Measurements from ENCODE around the gene LTBP1. TPM values are rescaled to one million over a fixed set of nuclear protein-coding genes. Genes with fewer than 3 reads are reported as not detected.

The LTBP1 gene
- total RNA-seq, 2 experiments from 2014 or later, result 61.1 to 82.6 TPM

DNA sequence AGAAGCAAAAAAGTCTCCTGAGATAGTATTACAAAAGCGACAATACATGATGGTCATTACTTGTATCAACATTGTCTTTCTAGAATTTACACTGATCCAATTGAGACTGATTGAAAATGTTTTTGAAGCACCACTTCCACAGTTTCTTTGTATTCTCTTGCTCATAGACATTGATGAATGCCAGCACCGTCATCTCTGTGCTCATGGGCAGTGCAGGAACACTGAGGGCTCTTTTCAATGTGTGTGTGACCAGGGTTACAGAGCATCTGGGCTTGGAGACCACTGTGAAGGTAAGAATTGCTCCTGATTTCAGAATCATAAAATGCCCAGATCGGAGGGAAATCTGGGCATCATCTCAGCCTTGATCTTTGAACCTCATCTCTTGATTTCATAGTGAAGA is 354.6 kb downstream of the LTBP1 start:
- H4K20me1 ChIP-seq (ENCODE audit: insufficient read depth, low read length), result no peaks in the 10 kb centered on the region
- no peak for DNase-seq (ENCODE audit: low spot score)
- TF ChIP-seq, protein P1, sequence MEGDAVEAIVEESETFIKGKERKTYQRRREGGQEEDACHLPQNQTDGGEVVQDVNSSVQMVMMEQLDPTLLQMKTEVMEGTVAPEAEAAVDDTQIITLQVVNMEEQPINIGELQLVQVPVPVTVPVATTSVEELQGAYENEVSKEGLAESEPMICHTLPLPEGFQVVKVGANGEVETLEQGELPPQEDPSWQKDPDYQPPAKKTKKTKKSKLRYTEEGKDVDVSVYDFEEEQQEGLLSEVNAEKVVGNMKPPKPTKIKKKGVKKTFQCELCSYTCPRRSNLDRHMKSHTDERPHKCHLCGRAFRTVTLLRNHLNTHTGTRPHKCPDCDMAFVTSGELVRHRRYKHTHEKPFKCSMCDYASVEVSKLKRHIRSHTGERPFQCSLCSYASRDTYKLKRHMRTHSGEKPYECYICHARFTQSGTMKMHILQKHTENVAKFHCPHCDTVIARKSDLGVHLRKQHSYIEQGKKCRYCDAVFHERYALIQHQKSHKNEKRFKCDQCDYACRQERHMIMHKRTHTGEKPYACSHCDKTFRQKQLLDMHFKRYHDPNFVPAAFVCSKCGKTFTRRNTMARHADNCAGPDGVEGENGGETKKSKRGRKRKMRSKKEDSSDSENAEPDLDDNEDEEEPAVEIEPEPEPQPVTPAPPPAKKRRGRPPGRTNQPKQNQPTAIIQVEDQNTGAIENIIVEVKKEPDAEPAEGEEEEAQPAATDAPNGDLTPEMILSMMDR (conservative IDR thresholded peaks at IDR 0.05; ENCODE audit: low read length), result no peak
- no peak for TF ChIP-seq EZH2phosphoT487 (IDR thresholded peaks at IDR 0.05; ENCODE audit: borderline replicate concordance, low read depth, low read length)
- no peak overlapping the region for H3K4me2 ChIP-seq (ENCODE audit: low read length)
- H3K4me3 ChIP-seq (ENCODE audit: low read depth, low read length, poor library complexity, severe bottlenecking), result no peak overlapping the region
- no TSS peak for BruUV-seq (replicated peaks)
- intact Hi-C loops (cut with micrococcal nuclease; ENCODE audit: unreplicated experiment), result no loop called here
- no peaks in the 10 kb centered on the region for H3K79me2 ChIP-seq (ENCODE audit: insufficient read depth, low read depth, low read length)
- peaks cover 74% of the 10 kb centered on the region for H3K36me3 ChIP-seq (ENCODE audit: insufficient read depth, low read length)
- no peaks in the 10 kb centered on the region for H3K9me3 ChIP-seq (ENCODE audit: low read length)
- ChIA-PET POLR2A (no interaction called here), CTCF (ENCODE audit: unreplicated experiment) (no interaction called here)
- H3K4me1 ChIP-seq (ENCODE audit: insufficient read depth, low read length, poor library complexity, severe bottlenecking), result no peaks in the 10 kb centered on the region
- H3K9me2 ChIP-seq (ENCODE audit: insufficient read depth, low read length), result no peaks in the 10 kb centered on the region
- H3K27ac ChIP-seq (ENCODE audit: low read depth, low read length, poor library complexity, severe bottlenecking), result no peak overlapping the region
- H2AFZ ChIP-seq (ENCODE audit: low read length), result no peak overlapping the region

DNA sequence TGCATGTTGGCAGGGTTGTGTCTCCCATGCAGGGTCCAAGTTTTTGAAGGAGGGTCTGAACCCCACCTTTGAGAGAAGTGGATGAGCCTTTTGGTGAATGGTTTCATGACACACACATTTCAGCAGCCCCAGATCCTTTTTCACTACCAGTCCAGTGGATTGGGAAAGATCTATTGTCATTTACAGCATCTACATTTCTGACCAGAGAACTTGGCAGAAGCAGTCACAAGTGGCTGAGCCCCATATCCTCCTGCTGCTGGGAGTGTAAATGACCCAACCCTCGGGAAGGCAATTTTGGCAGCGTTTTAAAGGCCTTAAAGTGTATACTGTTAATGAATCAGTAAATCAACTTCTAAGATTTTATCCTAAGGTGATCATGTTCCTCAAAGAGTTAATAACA is 355.6 kb downstream of the LTBP1 start:
- H4K20me1 ChIP-seq (ENCODE audit: insufficient read depth, low read length), result no peaks in the 10 kb centered on the region
- no peaks in the 10 kb centered on the region for H3K4me1 ChIP-seq (ENCODE audit: insufficient read depth, low read length, poor library complexity, severe bottlenecking)
- TF ChIP-seq, protein P1 (conservative IDR thresholded peaks at IDR 0.05; ENCODE audit: low read length), result no peak
- TF ChIP-seq EZH2phosphoT487 (IDR thresholded peaks at IDR 0.05; ENCODE audit: borderline replicate concordance, low read depth, low read length), result no peak
- H3K4me3 ChIP-seq (ENCODE audit: low read depth, low read length, poor library complexity, severe bottlenecking), result no peak overlapping the region
- intact Hi-C loops (cut with micrococcal nuclease; ENCODE audit: unreplicated experiment), result no loop called here
- POLR2A ChIA-PET, result no interaction called here
- H3K27ac ChIP-seq (ENCODE audit: low read depth, low read length, poor library complexity, severe bottlenecking), result no peak overlapping the region
- BruUV-seq (replicated peaks), result no TSS peak
- no peaks in the 10 kb centered on the region for H3K79me2 ChIP-seq (ENCODE audit: insufficient read depth, low read depth, low read length)
- DNase-seq (ENCODE audit: low spot score), result no peak
- H3K36me3 ChIP-seq (ENCODE audit: insufficient read depth, low read length), result peaks cover 72% of the 10 kb centered on the region
- no peaks in the 10 kb centered on the region for H3K9me3 ChIP-seq (ENCODE audit: low read length)
- no peak overlapping the region for H3K4me2 ChIP-seq (ENCODE audit: low read length)
- H3K9me2 ChIP-seq (ENCODE audit: insufficient read depth, low read length), result no peaks in the 10 kb centered on the region
- H2AFZ ChIP-seq (ENCODE audit: low read length), result no peak overlapping the region
- CTCF ChIA-PET (ENCODE audit: unreplicated experiment), result no interaction called here

DNA sequence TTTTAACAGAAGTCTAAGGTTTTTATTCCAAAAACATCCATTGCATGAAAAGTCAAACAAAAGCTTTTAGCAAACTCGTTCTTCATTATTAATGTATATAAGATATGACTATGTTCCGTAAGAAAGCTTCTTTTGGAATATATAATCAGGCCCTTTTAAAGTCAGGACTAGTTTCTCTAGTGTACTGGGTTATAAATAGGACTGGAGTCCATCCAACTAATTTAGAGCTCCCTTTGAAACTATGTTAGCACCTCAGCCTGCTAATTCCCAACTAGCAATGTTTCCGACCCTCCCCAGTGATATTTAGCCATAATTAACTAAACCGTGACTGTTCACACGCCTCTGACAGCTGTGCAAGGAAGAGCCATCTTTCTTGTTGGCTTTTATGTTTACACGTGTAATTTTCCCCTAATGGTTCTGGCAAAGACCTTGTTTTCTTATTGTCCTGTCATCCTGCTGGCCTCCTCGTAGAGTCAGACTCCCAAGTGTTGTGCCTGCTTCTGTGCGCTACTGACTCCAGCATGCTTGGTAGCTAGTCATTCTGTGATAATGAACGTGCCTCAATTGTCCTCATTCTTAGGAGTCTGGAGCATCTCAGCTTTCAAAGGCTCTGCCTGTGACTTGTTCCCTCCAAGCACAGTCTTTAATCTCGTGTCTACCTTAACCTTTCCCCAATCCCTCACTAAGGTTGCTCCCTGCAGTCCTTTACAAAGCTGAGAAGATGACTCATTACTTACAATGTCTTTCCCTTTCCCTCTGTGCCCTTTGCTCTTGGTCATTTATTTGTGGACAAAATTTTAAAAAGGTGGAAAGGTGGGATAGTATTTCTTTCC is 357.5 kb downstream of the LTBP1 start:
- no peak overlapping the region for H3K4me3 ChIP-seq (ENCODE audit: low read depth, low read length, poor library complexity, severe bottlenecking)
- H3K4me1 ChIP-seq (ENCODE audit: insufficient read depth, low read length, poor library complexity, severe bottlenecking), result no peaks in the 10 kb centered on the region
- no peaks in the 10 kb centered on the region for H3K9me3 ChIP-seq (ENCODE audit: low read length)
- no peaks in the 10 kb centered on the region for H3K79me2 ChIP-seq (ENCODE audit: insufficient read depth, low read depth, low read length)
- no peak overlapping the region for H3K4me2 ChIP-seq (ENCODE audit: low read length)
- DNase-seq (ENCODE audit: low spot score), result no peak
- intact Hi-C loops (cut with micrococcal nuclease; ENCODE audit: unreplicated experiment), result no loop called here
- CTCF ChIA-PET (ENCODE audit: unreplicated experiment), result no interaction called here
- H4K20me1 ChIP-seq (ENCODE audit: insufficient read depth, low read length), result no peaks in the 10 kb centered on the region
- no TSS peak for BruUV-seq (replicated peaks)
- no peak for TF ChIP-seq EZH2phosphoT487 (IDR thresholded peaks at IDR 0.05; ENCODE audit: borderline replicate concordance, low read depth, low read length)
- no peak overlapping the region for H2AFZ ChIP-seq (ENCODE audit: low read length)
- peaks cover 63% of the 10 kb centered on the region for H3K36me3 ChIP-seq (ENCODE audit: insufficient read depth, low read length)
- H3K27ac ChIP-seq (ENCODE audit: low read depth, low read length, poor library complexity, severe bottlenecking), result no peak overlapping the region
- H3K9me2 ChIP-seq (ENCODE audit: insufficient read depth, low read length), result no peaks in the 10 kb centered on the region
- POLR2A ChIA-PET, result interaction anchor here (0.6 to 0.7 kb wide), 2 partner anchors 56 to 92 kb away, joined by 3 read pairs; no protein-coding TSS in a partner anchor
